Parathyroid adenoma (tissue), 2 donors: ENCODE measurements around the gene SCGB3A1.

Source experiments
- H2AFZ ChIP-seq: fragments of 300-600 bp; sonication (generic); one replicate; pipeline ENCODE4 v1.7.0; 2017; ENCODE audit warnings: antibody characterized with exemption, mild to moderate bottlenecking
- H3K27ac ChIP-seq: fragments of 300-600 bp; sonication (generic); one replicate; pipeline ENCODE4 v1.7.0; 2017
- H3K27me3 ChIP-seq: fragments of 300-600 bp; sonication (generic); one replicate; pipeline ENCODE4 v1.7.0; 2017; ENCODE audit warnings: low read length; ENCODE audit not compliant: control insufficient read depth, insufficient read depth
- H3K36me3 ChIP-seq: fragments of 300-600 bp; sonication (generic); one replicate; pipeline ENCODE4 v1.7.0; 2017; ENCODE audit warnings: low read length; ENCODE audit not compliant: control insufficient read depth, insufficient read depth
- H3K4me1 ChIP-seq: fragments of 300-600 bp; sonication (generic); one replicate; pipeline ENCODE4 v1.7.0; 2017; ENCODE audit warnings: control low read depth
- H3K4me2 ChIP-seq: fragments of 300-600 bp; sonication (generic); one replicate; pipeline ENCODE4 v1.7.0; 2017; ENCODE audit warnings: low read length
- H3K4me3 ChIP-seq: fragments of 300-600 bp; sonication (generic); one replicate; pipeline ENCODE4 v1.7.0; 2017; ENCODE audit warnings: low read depth, low read length
- H3K79me2 ChIP-seq: fragments of 300-600 bp; sonication (generic); one replicate; pipeline ENCODE4 v1.7.0; 2017; ENCODE audit warnings: control low read depth
- H3K9ac ChIP-seq: fragments of 300-600 bp; sonication (generic); one replicate; pipeline ENCODE4 v1.7.0; 2017; ENCODE audit warnings: mild to moderate bottlenecking
- H3K9me3 ChIP-seq: fragments of 300-600 bp; sonication (generic); one replicate; pipeline ENCODE4 v1.7.0; 2017; ENCODE audit warnings: low read length; ENCODE audit not compliant: control insufficient read depth
- TF ChIP-seq, protein P1 (sequence below): fragments of 300-600 bp; sonication (generic); IDR thresholded peaks from one replicate; pipeline ENCODE4 v1.7.0; 2017; ENCODE audit warnings: antibody characterized with exemption, mild to moderate bottlenecking
- donor health status: primary hyperparathyroidism.

The SCGB3A1 gene

DNA sequence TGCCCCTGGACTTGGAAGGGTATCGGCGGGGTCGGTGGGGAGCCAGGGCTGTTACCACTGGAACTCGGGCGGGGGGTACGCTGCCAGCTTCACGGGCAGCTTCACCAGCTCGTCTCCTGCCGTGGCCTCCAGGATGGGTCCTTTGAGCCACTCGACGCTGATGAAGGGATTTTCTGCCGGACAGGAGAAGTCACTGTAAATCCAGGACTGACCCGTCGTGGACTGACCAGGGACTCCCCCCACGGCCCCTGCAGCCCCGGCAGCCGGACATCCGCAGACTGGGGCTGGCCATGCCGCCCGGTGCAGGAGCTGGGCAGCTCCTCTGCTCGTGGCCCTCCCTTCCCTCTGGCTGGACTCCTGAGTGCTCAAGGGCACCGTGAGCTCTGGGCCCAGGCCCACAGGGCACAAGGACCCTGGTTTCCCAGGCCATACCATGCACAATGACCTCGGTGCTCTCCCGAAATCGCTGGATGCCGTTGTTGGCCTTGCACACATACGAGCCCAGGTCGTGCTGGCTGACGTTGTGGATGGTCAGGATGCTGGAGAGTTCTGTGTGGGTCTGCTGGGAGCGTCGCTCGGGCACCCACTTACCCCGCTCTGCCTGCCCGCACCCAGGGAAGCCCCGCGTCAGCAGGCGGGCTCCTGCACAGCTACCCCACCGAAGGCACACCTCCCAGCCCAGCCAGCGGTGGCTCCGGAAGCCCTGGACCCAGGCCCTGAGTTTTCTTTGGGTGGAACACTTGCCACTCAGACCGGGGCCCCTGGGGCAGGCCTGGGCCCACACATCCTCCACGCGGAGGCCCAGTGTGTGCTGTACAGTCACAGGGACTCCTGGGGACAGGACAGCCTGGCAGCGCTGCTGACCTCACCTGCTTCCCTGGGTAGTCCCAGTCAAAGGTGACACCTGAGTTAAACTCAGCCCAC is 37.8 kb upstream of the SCGB3A1 start:
- Histone ChIP-seq H3K9me3 (no peaks in the 10 kb centered on the region), H3K9ac (no peak overlapping the region), H2AFZ (no peak overlapping the region), H3K27me3 (no peaks in the 10 kb centered on the region), H3K36me3 (no peaks in the 10 kb centered on the region), H3K4me3 (no peak overlapping the region), H3K4me2 (no peak overlapping the region), H3K4me1 (no peaks in the 10 kb centered on the region), H3K79me2 (no peaks in the 10 kb centered on the region), H3K27ac (no peak overlapping the region)
- TF ChIP-seq, protein P1, sequence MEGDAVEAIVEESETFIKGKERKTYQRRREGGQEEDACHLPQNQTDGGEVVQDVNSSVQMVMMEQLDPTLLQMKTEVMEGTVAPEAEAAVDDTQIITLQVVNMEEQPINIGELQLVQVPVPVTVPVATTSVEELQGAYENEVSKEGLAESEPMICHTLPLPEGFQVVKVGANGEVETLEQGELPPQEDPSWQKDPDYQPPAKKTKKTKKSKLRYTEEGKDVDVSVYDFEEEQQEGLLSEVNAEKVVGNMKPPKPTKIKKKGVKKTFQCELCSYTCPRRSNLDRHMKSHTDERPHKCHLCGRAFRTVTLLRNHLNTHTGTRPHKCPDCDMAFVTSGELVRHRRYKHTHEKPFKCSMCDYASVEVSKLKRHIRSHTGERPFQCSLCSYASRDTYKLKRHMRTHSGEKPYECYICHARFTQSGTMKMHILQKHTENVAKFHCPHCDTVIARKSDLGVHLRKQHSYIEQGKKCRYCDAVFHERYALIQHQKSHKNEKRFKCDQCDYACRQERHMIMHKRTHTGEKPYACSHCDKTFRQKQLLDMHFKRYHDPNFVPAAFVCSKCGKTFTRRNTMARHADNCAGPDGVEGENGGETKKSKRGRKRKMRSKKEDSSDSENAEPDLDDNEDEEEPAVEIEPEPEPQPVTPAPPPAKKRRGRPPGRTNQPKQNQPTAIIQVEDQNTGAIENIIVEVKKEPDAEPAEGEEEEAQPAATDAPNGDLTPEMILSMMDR: no peak

DNA sequence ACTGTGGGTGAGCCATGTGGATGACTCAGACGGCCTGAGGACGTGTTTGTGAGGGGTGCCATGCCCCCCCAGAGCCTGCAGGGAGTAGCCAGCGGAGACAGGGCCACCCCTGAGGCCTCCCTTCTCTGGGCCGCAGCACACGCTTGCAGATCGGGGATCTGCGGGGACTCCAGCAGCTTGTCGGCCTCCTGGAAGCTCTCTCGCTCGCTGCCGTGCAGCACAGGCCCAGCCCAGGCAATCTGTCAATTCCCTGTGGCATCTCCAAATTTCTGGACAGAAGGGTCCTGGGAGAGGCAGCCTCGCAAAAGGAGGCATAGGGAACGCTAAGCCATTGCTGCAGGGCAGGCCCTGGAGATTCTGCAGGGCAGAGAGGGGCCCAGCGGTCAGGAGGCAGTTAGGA is 36.9 kb upstream of the SCGB3A1 start:
- TF ChIP-seq, protein P1: no peak

DNA sequence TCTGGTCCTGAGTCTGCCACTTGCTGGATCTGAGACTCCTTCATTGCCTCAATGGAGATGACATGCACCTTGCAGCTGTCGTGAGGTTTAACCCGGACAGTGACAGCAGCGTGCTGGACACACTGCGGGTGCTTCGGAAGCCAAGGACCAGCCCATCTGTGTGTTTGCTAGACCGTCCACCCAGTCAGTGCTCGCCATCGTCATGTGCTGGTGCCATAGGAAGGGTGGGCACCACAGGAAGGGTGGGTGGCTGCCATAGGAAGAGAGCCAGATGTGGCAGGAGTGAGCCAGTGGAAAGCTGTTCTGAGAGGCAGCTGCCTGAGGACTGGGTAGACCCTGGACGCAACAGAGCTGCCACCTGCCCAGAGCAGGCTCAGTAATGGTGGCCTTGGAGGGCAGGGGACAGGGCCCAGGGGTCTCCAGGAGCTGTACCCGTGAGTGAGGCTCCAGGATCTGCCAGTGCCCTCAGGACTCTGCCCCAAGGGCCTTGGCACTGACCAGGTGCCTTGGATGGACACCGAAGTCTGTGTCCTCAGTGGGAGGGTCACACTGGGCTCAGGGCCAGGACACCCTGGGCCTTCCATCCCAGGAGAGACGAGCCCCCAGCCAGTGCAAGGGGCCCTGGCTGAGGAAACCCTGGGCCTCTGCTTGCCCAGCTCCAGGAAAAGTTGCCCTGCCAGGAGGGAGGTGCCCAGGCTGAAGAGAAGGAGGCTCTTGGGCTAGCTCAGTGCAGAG is 36.3 kb upstream of the SCGB3A1 start:
- H3K4me2 ChIP-seq: no peak overlapping the region
- no peak overlapping the region for H3K9ac ChIP-seq
- no peak overlapping the region for H3K4me3 ChIP-seq
- TF ChIP-seq, protein P1: no peak
- H3K9me3 ChIP-seq: no peaks in the 10 kb centered on the region
- H3K36me3 ChIP-seq: no peaks in the 10 kb centered on the region
- no peaks in the 10 kb centered on the region for H3K27me3 ChIP-seq
- H2AFZ ChIP-seq: no peak overlapping the region
- H3K27ac ChIP-seq: no peak overlapping the region
- H3K79me2 ChIP-seq: no peaks in the 10 kb centered on the region
- H3K4me1 ChIP-seq: no peaks in the 10 kb centered on the region

More for the DNA sequence above, 36.9 kb upstream of the SCGB3A1 start:
- Histone ChIP-seq H3K9ac (no peak overlapping the region), H3K79me2 (no peaks in the 10 kb centered on the region), H2AFZ (no peak overlapping the region), H3K4me1 (no peaks in the 10 kb centered on the region), H3K36me3 (no peaks in the 10 kb centered on the region), H3K4me3 (no peak overlapping the region), H3K4me2 (no peak overlapping the region), H3K9me3 (no peaks in the 10 kb centered on the region), H3K27ac (no peak overlapping the region), H3K27me3 (no peaks in the 10 kb centered on the region)

DNA sequence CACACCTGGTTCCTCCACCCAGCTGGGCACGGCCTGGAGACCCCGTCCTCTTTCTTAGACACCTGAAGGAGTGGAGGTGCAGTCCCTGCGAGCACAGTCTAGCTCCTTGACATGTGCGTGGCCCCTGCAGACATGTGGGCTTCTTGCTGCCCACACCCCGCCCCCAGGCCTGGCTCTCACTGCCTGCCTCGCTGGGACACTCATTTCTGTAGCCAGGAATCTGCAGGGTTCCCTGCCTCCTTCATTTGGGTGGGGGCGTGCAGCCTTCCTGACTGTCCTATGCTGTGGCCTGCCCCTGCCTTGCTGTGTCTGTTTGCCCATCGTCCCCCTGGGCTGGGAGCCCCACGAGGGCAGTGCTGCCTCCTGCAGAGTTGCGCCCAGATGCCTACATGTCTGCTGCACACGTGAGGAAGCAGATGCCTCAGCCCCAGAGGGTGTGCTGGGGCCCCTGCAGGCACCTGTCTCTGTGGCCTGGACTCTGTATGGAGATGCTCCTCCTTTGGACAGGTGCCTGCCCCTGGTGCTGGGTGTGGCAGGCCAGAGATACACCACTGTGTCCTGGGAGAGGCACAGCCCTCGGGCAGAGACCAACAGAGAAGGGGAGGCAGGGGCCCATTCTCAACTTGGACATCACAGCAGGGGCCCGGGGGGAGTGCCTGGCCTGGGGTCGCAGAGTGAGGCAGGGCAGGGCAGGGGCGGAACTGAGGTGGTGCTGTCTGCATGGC is 35.5 kb upstream of the SCGB3A1 start:
- H3K79me2 ChIP-seq: no peaks in the 10 kb centered on the region
- H3K27me3 ChIP-seq: no peaks in the 10 kb centered on the region
- no peaks in the 10 kb centered on the region for H3K36me3 ChIP-seq
- H3K9ac ChIP-seq: no peak overlapping the region
- H3K27ac ChIP-seq: no peak overlapping the region
- H3K4me1 ChIP-seq: no peaks in the 10 kb centered on the region
- no peak overlapping the region for H2AFZ ChIP-seq
- no peak overlapping the region for H3K4me2 ChIP-seq
- H3K9me3 ChIP-seq: no peaks in the 10 kb centered on the region
- H3K4me3 ChIP-seq: no peak overlapping the region
- TF ChIP-seq, protein P1: no peak
